Measurements from ENCODE around the gene ADGRA1.

DNA sequence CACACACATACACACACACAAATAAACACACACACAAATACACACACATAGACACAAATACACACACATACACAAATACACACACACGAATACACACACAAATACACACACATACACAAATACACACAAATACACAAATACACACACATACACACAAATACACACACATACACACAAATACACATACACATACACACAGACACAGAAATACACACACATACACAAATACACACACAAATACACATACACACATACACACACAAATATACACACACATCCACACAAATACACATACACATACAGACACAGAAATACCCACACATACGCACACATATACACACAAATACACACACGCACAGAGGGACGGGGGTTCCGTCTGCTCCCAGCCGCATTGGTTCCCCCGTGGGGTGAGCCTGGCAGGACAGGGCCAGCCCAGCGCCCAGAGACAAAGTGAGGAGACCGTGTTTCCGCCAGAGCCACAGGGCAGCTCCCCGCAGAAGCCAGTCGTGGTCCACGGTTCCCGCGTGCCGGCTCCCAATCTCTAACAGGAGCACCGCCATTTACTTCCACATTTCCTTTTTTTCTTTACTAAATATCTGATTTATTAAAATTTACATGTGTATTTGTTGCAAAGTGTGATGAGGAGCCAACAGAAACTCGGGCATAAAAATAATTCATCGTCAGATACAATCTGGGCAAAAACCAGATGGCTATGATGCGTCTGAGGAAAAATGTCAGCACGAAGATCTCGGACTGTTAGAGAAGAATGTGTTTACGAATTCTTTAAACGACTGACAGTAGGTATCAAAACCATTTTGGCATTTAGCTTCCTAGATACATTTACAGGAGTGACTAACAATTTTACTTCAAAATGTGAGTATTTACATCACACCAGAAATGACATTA, 69.2 kb downstream of the ADGRA1 start:
- TF ChIP-seq, protein P1, sequence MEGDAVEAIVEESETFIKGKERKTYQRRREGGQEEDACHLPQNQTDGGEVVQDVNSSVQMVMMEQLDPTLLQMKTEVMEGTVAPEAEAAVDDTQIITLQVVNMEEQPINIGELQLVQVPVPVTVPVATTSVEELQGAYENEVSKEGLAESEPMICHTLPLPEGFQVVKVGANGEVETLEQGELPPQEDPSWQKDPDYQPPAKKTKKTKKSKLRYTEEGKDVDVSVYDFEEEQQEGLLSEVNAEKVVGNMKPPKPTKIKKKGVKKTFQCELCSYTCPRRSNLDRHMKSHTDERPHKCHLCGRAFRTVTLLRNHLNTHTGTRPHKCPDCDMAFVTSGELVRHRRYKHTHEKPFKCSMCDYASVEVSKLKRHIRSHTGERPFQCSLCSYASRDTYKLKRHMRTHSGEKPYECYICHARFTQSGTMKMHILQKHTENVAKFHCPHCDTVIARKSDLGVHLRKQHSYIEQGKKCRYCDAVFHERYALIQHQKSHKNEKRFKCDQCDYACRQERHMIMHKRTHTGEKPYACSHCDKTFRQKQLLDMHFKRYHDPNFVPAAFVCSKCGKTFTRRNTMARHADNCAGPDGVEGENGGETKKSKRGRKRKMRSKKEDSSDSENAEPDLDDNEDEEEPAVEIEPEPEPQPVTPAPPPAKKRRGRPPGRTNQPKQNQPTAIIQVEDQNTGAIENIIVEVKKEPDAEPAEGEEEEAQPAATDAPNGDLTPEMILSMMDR (IDR thresholded peaks at IDR 0.05), result no peak
- no peak for TF ChIP-seq EP300 (IDR thresholded peaks at IDR 0.05)

Data from sigmoid colon (tissue), 4 donors.